GM18868 (cell line): ENCODE data around the gene GFRA1.

Experiments used
- ATAC-seq: cut with Tn5 transposase; IDR thresholded peaks from one replicate; pipeline ENCODE4 v1.9.1; 2021; ENCODE audit warnings: mild to moderate bottlenecking, moderate library complexity; ENCODE audit not compliant: unreplicated experiment

The GFRA1 gene

GRCh38 chr10:116109481-116109880 lies 163.5 kb downstream of the GFRA1 start:
- ATAC-seq: no peak

GRCh38 chr10:116108095-116108494 lies 164.9 kb downstream of the GFRA1 start:
- ATAC-seq: no peak

GRCh38 chr10:116106611-116107010 lies 166.4 kb downstream of the GFRA1 start:
- ATAC-seq: no peak

DNA sequence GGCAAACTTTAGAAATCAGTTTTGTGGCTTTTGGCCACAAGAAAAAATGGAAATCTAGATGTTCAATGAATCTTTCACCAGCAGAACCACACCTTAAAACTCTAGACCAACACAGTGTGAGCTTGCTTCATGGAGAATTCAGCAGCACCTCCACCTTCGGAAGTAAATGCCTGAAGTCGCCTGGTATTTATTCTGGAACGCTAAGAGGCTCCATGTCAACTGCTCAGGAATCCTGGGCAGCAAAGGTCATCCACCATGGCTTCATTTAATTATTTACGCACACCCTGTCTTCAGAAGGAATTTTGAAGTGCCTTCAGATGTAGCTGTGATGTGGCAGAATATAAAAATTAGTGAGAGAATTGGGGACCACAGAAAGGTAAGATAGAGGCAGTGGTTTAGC lies 167.7 kb downstream of the GFRA1 start:
- no peak for ATAC-seq

DNA sequence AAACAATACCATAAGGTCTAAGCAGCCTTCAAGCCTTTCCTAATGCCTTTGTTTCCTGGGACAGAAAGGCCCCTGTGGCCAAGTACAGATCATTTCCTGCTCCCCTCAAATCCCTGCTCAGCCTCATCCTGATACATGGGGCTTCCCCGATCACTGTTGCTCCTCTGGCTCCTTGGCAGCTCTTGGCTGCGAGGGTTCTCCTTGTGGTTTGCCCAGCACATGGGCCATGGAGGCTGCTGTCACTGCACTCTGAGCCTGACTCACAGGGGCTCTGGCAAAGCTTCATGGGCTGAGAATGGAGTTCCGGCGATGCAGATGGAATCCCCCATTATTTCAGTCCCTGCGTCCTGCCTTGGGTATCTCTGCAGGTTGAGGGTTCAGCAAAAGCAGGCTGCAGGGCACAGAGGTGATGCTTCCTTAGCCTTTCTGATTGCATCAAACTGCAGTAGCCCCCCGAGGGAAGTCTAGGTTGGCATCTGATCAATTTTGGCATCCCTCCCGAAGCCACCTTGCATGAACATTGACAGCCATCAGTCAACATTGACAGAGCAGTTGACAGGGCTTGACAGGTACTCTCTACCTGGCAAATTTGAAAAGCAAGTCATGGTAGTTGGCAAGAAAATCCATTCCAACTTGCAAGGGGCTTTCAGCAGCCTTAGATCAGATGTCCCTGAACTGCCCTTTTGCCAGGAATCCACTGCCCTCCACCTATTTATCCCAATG lies 168.6 kb downstream of the GFRA1 start:
- ATAC-seq: no peak

- no peak for ATAC-seq
Measured at GRCh38 chr10:116103668-116104067, 169.3 kb downstream of the GFRA1 start.

- no peak for ATAC-seq
Measured at GRCh38 chr10:116101616-116102315, 171.2 kb downstream of the GFRA1 start.

- ATAC-seq: no peak
Measured at GRCh38 chr10:116100984-116101383, 172.0 kb downstream of the GFRA1 start.

GRCh38 chr10:116099023-116099420 lies 174.0 kb downstream of the GFRA1 start:
- ATAC-seq: no peak

DNA sequence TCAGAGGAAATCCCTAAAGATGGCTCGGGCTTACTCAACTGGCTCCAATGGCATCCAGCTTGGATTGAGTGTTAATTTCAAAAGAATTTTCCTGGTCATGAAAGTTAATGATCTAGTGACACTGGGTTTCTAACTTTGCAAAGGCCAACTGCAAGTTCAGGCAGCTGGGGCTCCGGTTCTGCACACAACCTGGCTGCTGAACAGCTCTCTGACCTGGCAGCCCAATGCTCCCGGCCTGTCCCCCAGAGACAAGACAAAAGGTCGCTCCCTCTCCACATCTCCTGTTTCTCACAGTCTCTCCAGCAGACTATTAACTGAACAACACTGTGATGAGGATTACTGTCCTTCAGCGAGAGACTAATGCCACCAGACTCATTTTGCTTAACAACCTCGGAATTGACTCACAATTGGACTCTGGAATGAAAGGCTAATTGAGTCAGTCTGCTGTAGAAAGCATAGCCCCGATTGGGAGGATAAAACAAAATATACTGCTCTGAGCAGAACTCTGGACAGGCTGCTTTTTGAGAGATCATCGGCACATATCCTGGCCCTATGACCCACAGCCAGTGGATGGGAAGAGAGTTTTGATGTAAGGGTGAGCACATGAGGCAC lies 174.5 kb downstream of the GFRA1 start:
- ATAC-seq: no peak

GRCh38 chr10:116097239-116097784 lies 175.7 kb downstream of the GFRA1 start:
- no peak for ATAC-seq

DNA sequence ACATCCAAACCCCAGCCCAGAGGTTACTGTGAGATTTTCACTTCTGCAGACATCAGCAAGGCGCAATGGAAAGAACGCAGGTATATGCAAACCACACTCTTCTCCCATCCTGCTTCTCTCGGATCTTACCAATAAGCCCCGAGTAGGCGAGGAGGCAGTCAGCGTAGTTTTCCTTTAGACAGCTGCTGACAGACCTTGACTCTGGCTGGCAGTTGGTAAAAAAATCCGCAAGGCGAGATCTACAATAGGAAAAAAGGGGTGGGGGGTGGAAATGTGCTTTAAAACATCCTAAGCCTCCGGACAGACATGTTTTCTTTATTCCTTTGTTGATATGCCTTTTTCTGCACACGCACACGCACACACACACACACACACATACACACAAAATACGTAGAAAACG lies 176.5 kb downstream of the GFRA1 start:
- no peak for ATAC-seq

GRCh38 chr10:116094356-116094755 lies 178.7 kb downstream of the GFRA1 start:
- ATAC-seq: no peak

DNA sequence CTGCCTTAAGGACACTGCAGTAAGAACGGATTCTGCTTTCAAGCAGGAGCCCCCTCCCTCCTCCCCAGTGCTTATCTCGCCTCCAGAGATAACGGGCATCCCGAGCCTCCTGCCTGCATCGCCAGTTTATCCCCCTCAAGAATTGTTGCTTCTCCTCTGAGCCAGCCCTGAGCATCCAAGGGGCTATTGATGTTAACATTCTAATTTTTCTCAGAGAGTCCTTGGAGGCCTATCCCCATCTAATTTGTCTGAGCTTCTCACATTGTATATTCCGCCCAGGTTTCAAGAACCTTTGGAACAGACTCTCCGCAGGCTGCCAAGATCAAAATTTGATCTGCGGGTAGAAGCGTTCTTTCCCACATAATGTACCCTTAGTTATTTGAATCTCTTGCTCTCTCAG lies 180.0 kb downstream of the GFRA1 start:
- no peak for ATAC-seq

DNA sequence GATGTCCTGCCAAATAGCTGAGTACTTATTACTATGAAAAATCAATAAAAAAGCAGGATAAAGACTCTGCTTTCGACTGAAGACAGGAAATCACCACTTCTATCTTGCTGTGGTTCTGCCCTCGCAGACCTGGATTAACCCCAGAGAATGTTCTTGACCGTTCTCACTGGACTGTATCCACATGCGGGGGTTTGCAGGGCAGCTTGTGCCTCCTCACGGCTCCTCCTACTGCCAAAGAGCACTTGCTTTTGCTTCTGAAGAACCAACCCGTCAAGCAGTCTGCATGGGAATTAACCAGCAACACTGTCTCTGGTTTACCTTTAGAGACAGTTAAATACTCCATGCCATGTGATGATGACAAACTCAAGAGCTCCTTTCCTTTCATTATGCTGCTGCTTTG lies 184.0 kb downstream of the GFRA1 start:
- no peak for ATAC-seq

GRCh38 chr10:116085323-116085722 lies 187.7 kb downstream of the GFRA1 start:
- no peak for ATAC-seq

- no peak for ATAC-seq
Measured at GRCh38 chr10:116084161-116084560, 188.8 kb downstream of the GFRA1 start.

DNA sequence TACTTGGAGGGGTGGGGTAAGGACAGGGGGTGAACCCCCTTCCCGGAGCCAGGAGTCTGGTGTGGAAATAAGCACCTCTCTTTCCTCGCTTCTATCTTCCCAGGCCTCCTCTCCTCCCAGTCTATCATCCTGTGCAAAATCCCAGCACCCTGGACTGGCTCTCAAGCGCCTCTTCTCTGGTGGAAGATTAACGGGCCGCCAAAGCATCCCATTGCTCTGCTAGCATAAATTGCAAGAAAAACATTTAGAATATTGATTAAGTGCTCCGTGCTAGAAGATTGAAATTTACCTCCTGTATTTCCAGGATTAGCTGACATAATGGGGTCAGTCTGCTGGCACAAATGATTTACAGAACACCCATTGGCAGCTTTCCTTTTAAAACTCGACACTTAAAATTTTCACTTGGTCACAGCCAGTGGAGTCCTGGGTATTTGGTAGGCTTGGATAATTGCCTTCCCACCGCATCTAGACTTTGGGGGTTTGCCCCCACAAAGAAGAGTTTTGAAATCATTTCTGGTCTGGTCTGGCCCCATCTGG lies 189.7 kb downstream of the GFRA1 start:
- no peak for ATAC-seq

DNA sequence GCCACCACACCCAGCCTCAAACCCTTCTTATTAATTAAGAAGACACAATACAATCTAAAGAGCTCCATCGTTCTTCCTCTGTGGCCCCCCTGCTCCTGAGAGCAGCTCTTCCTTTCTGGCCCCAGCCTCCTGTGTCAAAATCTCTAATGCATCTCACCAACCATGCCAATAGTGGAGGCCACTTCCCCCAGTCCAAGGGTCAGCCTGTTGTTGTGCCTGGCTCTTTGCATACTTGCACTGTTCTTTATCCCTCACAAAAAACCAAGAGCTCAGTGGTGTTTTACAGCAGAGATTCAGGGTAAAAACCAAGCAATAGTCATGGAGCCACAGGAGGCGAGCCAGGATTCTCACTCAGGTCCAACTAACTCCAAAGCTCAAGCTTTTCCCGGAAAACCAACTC lies 190.2 kb downstream of the GFRA1 start:
- no peak for ATAC-seq

DNA sequence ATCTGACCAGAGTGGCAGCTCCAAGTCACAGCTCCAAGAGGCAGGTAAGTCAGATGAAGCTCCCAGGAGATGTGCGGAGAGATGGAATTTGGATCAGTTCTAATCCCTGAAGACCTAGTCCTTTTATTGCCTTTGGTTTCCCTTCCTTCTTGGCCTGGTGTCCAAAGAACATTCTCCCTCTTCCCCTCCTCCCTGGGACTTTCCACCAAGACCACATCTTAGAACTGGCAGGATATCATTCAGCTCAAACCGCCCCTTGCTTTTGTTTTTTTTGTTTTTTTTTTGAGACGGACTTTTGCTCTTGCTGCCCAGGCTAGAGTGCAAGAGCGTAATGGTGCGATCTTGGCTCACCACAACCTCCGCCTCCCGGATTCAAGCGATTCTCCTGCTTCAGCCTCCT lies 190.8 kb downstream of the GFRA1 start:
- no peak for ATAC-seq

GRCh38 chr10:116080553-116080952 lies 192.5 kb downstream of the GFRA1 start:
- ATAC-seq: no peak

- ATAC-seq: no peak
Measured at GRCh38 chr10:116079355-116079754, 193.7 kb downstream of the GFRA1 start.
